GM19324 (cell line): ENCODE results near the gene ABCC9.

Experiments
- ATAC-seq: cut with Tn5 transposase; IDR thresholded peaks from one replicate; pipeline ENCODE4 v1.9.1; 2021; ENCODE audit warnings: mild to moderate bottlenecking, moderate library complexity; ENCODE audit not compliant: unreplicated experiment, low FRiP score

The ABCC9 gene

GRCh38 chr12:21882635-21883034 lies 58.6 kb downstream of the ABCC9 start:
- ATAC-seq, result no peak

- no peak for ATAC-seq
Observed at GRCh38 chr12:21881965-21882364, 59.3 kb downstream of the ABCC9 start.

GRCh38 chr12:21879312-21879711 lies 61.9 kb downstream of the ABCC9 start:
- ATAC-seq, result no peak

GRCh38 chr12:21877293-21877982 lies 63.8 kb downstream of the ABCC9 start:
- no peak for ATAC-seq

GRCh38 chr12:21865846-21866245 lies 75.4 kb downstream of the ABCC9 start:
- ATAC-seq, result no peak

GRCh38 chr12:21860534-21860933 lies 80.7 kb downstream of the ABCC9 start:
- no peak for ATAC-seq

- ATAC-seq, result no peak
Observed at GRCh38 chr12:21860128-21860527, 81.1 kb downstream of the ABCC9 start.

- ATAC-seq, result no peak
Observed at GRCh38 chr12:21852251-21852650, 89.0 kb downstream of the ABCC9 start.

GRCh38 chr12:21851151-21851550 lies 90.1 kb downstream of the ABCC9 start:
- ATAC-seq, result no peak

- ATAC-seq, result no peak
Observed at GRCh38 chr12:21850419-21850818, 90.8 kb downstream of the ABCC9 start.

GRCh38 chr12:21849878-21850277 lies 91.3 kb downstream of the ABCC9 start:
- no peak for ATAC-seq

GRCh38 chr12:21848192-21848591 lies 93.0 kb downstream of the ABCC9 start:
- no peak for ATAC-seq

GRCh38 chr12:21843795-21844194 lies 97.4 kb downstream of the ABCC9 start:
- ATAC-seq, result no peak

GRCh38 chr12:21839776-21840175 lies 101.5 kb downstream of the ABCC9 start:
- no peak for ATAC-seq

GRCh38 chr12:21837847-21838246 lies 103.4 kb downstream of the ABCC9 start:
- ATAC-seq, result no peak

GRCh38 chr12:21831791-21832344 lies 109.4 kb downstream of the ABCC9 start:
- no peak for ATAC-seq

GRCh38 chr12:21828779-21829178 lies 112.4 kb downstream of the ABCC9 start:
- ATAC-seq, result no peak

GRCh38 chr12:21828136-21828775 lies 113.0 kb downstream of the ABCC9 start:
- no peak for ATAC-seq

- no peak for ATAC-seq
Observed at GRCh38 chr12:21827083-21827482, 114.1 kb downstream of the ABCC9 start.

GRCh38 chr12:21826618-21826910 lies 114.7 kb downstream of the ABCC9 start:
- no peak for ATAC-seq

- ATAC-seq, result no peak
Observed at GRCh38 chr12:21825886-21826617, 115.2 kb downstream of the ABCC9 start.

GRCh38 chr12:21823581-21823980 lies 117.6 kb downstream of the ABCC9 start:
- ATAC-seq, result no peak
